Measurements from ENCODE around the gene HSPA12B. TPM values are rescaled to one million over a fixed set of nuclear protein-coding genes. Genes with fewer than 3 reads are reported as not detected.

The HSPA12B gene
- total RNA-seq, 1 experiment from 2014 or later, result 2.7 TPM

GRCh38 chr20:3739926-3740451 is 7.5 kb downstream of the HSPA12B start:
- Mint-ChIP-seq H3K27me3 (ENCODE audit: low read depth) (peaks cover 11% of the 10 kb centered on the region), H3K27ac (peak overlapping the region in 1 of 3 experiments; percentile 93; a peak in 2 of 7 replicates), H3K9me3 (no peaks in the 10 kb centered on the region), H3K4me3 (no peak overlapping the region), H3K4me1 (peaks cover 14 to 33% of the 10 kb centered on the region in 2 experiments), H3K36me3 (ENCODE audit: insufficient read depth in 1 of 3, low read depth in 3 of 3) (no peaks in the 10 kb centered on the region)
- Histone ChIP-seq H3K9ac (ENCODE audit: extremely low read depth, insufficient read length, low read length) (no peak overlapping the region), H3K79me1 (ENCODE audit: insufficient read depth, low read depth, low read length, poor library complexity, severe bottlenecking) (no peaks in the 10 kb centered on the region), H2BK12ac (ENCODE audit: insufficient read length, low read depth, low read length) (no peak overlapping the region), H3K14ac (ENCODE audit: insufficient read depth, low read length) (no peak overlapping the region; the same call in 1 of the 2 replicates), H3K56ac (ENCODE audit: insufficient read length, low read depth, low read length) (no peak overlapping the region), H2BK120ac (ENCODE audit: low read depth, low read length, poor library complexity, severe bottlenecking) (no peak overlapping the region), H3K23ac (ENCODE audit: insufficient read length, low read depth, low read length) (no peak overlapping the region), H4K91ac (ENCODE audit: insufficient read length, low read depth, low read length) (no peak overlapping the region), H3K4me1 (ENCODE audit: insufficient read depth, low read length) (peaks cover 3% of the 10 kb centered on the region; the same call in 1 of the 2 replicates), H3K23me2 (ENCODE audit: insufficient read length, low read depth, low read length, poor library complexity, severe bottlenecking) (peaks cover 4% of the 10 kb centered on the region), H2BK15ac (ENCODE audit: low read depth, low read length) (no peak overlapping the region), H2BK5ac (ENCODE audit: insufficient read length, low read length) (no peak overlapping the region), H2BK20ac (ENCODE audit: low read depth, low read length, poor library complexity, severe bottlenecking) (no peak overlapping the region), H3K27me3 (ENCODE audit: insufficient read depth, low read length) (no peaks in the 10 kb centered on the region), H3K9me3 (ENCODE audit: control insufficient read depth, low read depth, low read length) (no peaks in the 10 kb centered on the region), H3K4me2 (ENCODE audit: insufficient read depth, insufficient read length, low read length) (no peak overlapping the region), H3K18ac (ENCODE audit: insufficient read length, low read depth, low read length) (no peak overlapping the region), H2AFZ (ENCODE audit: low read length) (no peak overlapping the region), H2AK5ac (ENCODE audit: insufficient read length, low read length) (no peak overlapping the region), H4K8ac (replicated peaks; ENCODE audit: insufficient read length, low read depth, low read length) (no peak overlapping the region), H4K20me1 (ENCODE audit: control insufficient read depth, insufficient read depth, insufficient read length) (no peaks in the 10 kb centered on the region), H3K4ac (ENCODE audit: low read depth, low read length) (no peak overlapping the region), H4K5ac (ENCODE audit: insufficient read length, low read depth, low read length) (no peak overlapping the region), H3K27ac (ENCODE audit: insufficient read length, low read depth, low read length) (no peak overlapping the region), H3T11ph (ENCODE audit: low read length) (no peak overlapping the region), H3K79me2 (ENCODE audit: insufficient read depth, low read length) (no peaks in the 10 kb centered on the region)
- DNase-seq, result peak; percentile 29
- WGBS (ENCODE audit: extremely low coverage, insufficient read length, low lambda C conversion rate), result no CpG with 5 or more reads among the region's 7 CpGs
- TF ChIP-seq CTCF (conservative IDR thresholded peaks at IDR 0.05), result no peak

Measured in H9 (cell line).